MCF 10A (cell line): Measurements from ENCODE around the gene E2F1. TPM values are rescaled to one million over a fixed set of nuclear protein-coding genes. Genes with fewer than 3 reads are reported as not detected.

Experiments used
- Bru-seq: library from RNA; stranded (reverse); fragments of 400-500 nt; gene quantifications from one replicate; lab custom pipeline; 2021; lab: Mats Ljungman, UMichigan
- BruChase-seq, 2 experiments: library from RNA; stranded (reverse); fragments of 400-500 nt; gene quantifications; one replicate each; lab custom pipeline; 2021; lab: Mats Ljungman, UMichigan
- BruUV-seq: library from RNA; stranded (reverse); fragments of 400-500 nt; replicated peaks from 2 replicates; lab custom pipeline; 2021; lab: Mats Ljungman, UMichigan
- CTCF ChIA-PET: fragments of 300-600 bp; sonication (Branson Sonifier 250); formaldehyde crosslinking; extraction: SDS; loops from one replicate; lab custom pipeline; 2021; ENCODE audit warnings: antibody characterized with exemption, inconsistent platforms; lab: Yijun Ruan, JAX
- POLR2A ChIA-PET: fragments of 300-600, 350-650 bp; sonication (Branson Sonifier 250); formaldehyde crosslinking; extraction: SDS; loops from one replicate; lab custom pipeline; 2020; ENCODE audit warnings: antibody characterized with exemption, inconsistent platforms; lab: Yijun Ruan, JAX
- DNase-seq: peaks from one replicate; pipeline ENCODE4 v3.0.0-alpha.2; 2018; ENCODE audit not compliant: unreplicated experiment
- H3K27ac Mint-ChIP-seq: one replicate; pipeline ENCODE4 v1.8.0; 2022; ENCODE audit warnings: mild to moderate bottlenecking, low read depth, mixed read lengths; ENCODE audit not compliant: unreplicated experiment
- H3K27me3 Mint-ChIP-seq: one replicate; pipeline ENCODE4 v1.8.0; 2022; ENCODE audit warnings: mixed read lengths; ENCODE audit not compliant: insufficient read depth, unreplicated experiment
- H3K36me3 Mint-ChIP-seq: one replicate; pipeline ENCODE4 v1.8.0; 2022; ENCODE audit warnings: mild to moderate bottlenecking, moderate library complexity, mixed read lengths; ENCODE audit not compliant: insufficient read depth, unreplicated experiment
- H3K4me1 Mint-ChIP-seq: one replicate; pipeline ENCODE4 v1.8.0; 2022; ENCODE audit warnings: mixed read lengths; ENCODE audit not compliant: insufficient read depth, unreplicated experiment
- H3K4me3 Mint-ChIP-seq: one replicate; pipeline ENCODE4 v1.8.0; 2022; ENCODE audit warnings: mild to moderate bottlenecking, moderate library complexity, mixed read lengths; ENCODE audit not compliant: unreplicated experiment
- H3K9me3 Mint-ChIP-seq: one replicate; pipeline ENCODE4 v1.8.0; 2022; ENCODE audit warnings: mixed read lengths; ENCODE audit not compliant: unreplicated experiment
- CTCF ChIP-seq: fragments of 200-600 bp; IDR thresholded peaks from one replicate; pipeline ENCODE4 v1.8.0; 2022; ENCODE audit warnings: antibody characterized with exemption, mild to moderate bottlenecking; ENCODE audit not compliant: unreplicated experiment
- intact Hi-C: fragments of 100-400 bp; cut with micrococcal nuclease; formaldehyde crosslinking; loops from 2 replicates; pipeline ENCODE4 v1.14.1; 2022
- long read RNA-seq: library from polyadenylated mRNA; stranded (forward); transcript quantifications from one replicate; pipeline ENCODE4 v2.0.0, GENCODE V29; 2022
- total RNA-seq: library from RNA; stranded (reverse); gene quantifications from 2 replicates; pipeline ENCODE4 v1.2.3, GENCODE V29; 2022

E2F1 gene
- 1.4 and 3.7 TPM in 2 replicates for total RNA-seq
- percentile 33 among the genes with signal in this experiment for Bru-seq, nascent RNA
- percentile 40 among the genes with signal in this experiment for BruChase-seq, experiment 1, labeled RNA remaining after a 6-hour chase
- BruChase-seq, experiment 2, labeled RNA remaining after a 2-hour chase, result percentile 40 among the genes with signal in this experiment
- long read RNA-seq, transcript E2F1-201 (7 exons, 2,503 nt), result major isoform, 14 of 17 reads
- long read RNA-seq, partial matches to known transcripts, result 2 of 17 reads
- long read RNA-seq, other reads (novel, unspliced or antisense), result 1 of 17 reads

- POLR2A ChIA-PET, result interaction anchor here (0.7 to 3.2 kb wide), 6 partner anchors 16 to 490 kb away, joined by 3 to 15 read pairs (median 4); partner anchors contain the start of genes ACTL10 and PXMP4
- Mint-ChIP-seq H3K27ac (no peak within 1 kb of the TSS), H3K4me3 (peak within 1 kb of the TSS; percentile 72), H3K4me1 (peaks cover 13% of the 10 kb centered on the region), H3K36me3 (peaks cover 4% of the 10 kb centered on the region), H3K27me3 (no peaks in the 10 kb centered on the region), H3K9me3 (no peaks in the 10 kb centered on the region)
- peak; percentile 92 for DNase-seq
- CTCF ChIA-PET, result interaction anchor here (2.2 to 7.2 kb wide), 2 partner anchors 18 to 34 kb away, joined by 7 to 53 read pairs; partner anchors contain the start of genes ACTL10 and PXMP4
- intact Hi-C loops, result loop anchor here (10.0 kb wide), 1 partner anchor 128 kb away; the partner anchor contains the start of gene CHMP4B
- TF ChIP-seq CTCF, result no peak
- BruUV-seq, result no TSS peak
Observed at GRCh38 chr20:33686100-33686983, at the start of gene E2F1. TSS of gene E2F1 (minus strand) at chr20:33686385. CDS start at chr20:33686264, 121 bp downstream.

- intact Hi-C loops, result loop anchor here (2.0 to 10.0 kb wide), 4 partner anchors 53 to 279 kb away; partner anchors contain the start of gene CHMP4B
- TF ChIP-seq CTCF, result no peak
- BruUV-seq, result no TSS peak
- ChIA-PET POLR2A (interaction anchor here (0.6 to 4.7 kb wide), 13 partner anchors 8 to 971 kb away, joined by 3 to 63 read pairs (median 3); partner anchors contain the start of genes CHMP4B, DNMT3B, EIF2S2 and PXMP4), CTCF (interaction anchor here (0.6 to 2.1 kb wide), 7 partner anchors 8 to 334 kb away, joined by 3 to 8 read pairs (median 4); no protein-coding TSS in a partner anchor)
- H3K36me3 Mint-ChIP-seq, result no peaks in the 10 kb centered on the region
- peak overlapping the region; percentile 86 for H3K4me3 Mint-ChIP-seq
- no peaks in the 10 kb centered on the region for H3K27me3 Mint-ChIP-seq
- peak overlapping the region; percentile 78 for H3K27ac Mint-ChIP-seq
- peaks cover 20% of the 10 kb centered on the region for H3K4me1 Mint-ChIP-seq
- DNase-seq, result peak; percentile 68
- peaks cover 19% of the 10 kb centered on the region for H3K9me3 Mint-ChIP-seq
Observed at GRCh38 chr20:33733654-33734576, 47.7 kb upstream of the E2F1 start.

- Mint-ChIP-seq H3K4me3 (peak overlapping the region; percentile 86), H3K27ac (peak overlapping the region; percentile 78), H3K9me3 (peaks cover 11% of the 10 kb centered on the region), H3K36me3 (no peaks in the 10 kb centered on the region), H3K4me1 (peaks cover 20% of the 10 kb centered on the region), H3K27me3 (no peaks in the 10 kb centered on the region)
- DNase-seq, result peak; percentile 65
- no TSS peak for BruUV-seq
- CTCF ChIA-PET, result interaction anchor here (0.5 to 1.5 kb wide), 8 partner anchors 10 to 1326 kb away, joined by 3 to 6 read pairs (median 4); no protein-coding TSS in a partner anchor
- intact Hi-C loops, result loop anchor here (2.0 to 10.0 kb wide), 4 partner anchors 55 to 278 kb away; partner anchors contain the start of gene CHMP4B
- POLR2A ChIA-PET, result interaction anchor here (0.7 to 4.7 kb wide), 21 partner anchors 9 to 381 kb away, joined by 3 to 63 read pairs (median 4); partner anchors contain the start of genes ACTL10, CBFA2T2, CDK5RAP1 and CHMP4B
- no peak for TF ChIP-seq CTCF
Observed at GRCh38 chr20:33732166-33732970, 46.2 kb upstream of the E2F1 start.
